Measurements from ENCODE around the gene LGALSL. TPM values are rescaled to one million over a fixed set of nuclear protein-coding genes. Genes with fewer than 3 reads are reported as not detected.
A peak's percentile ranks its signal among the peaks of the same experiment; 100 is the strongest.

The LGALSL gene
- total RNA-seq = 10 to 100 TPM in 5 of 9 donors, 1 to 10 TPM in 4; 6.4 to 31.6 (median 11.8) TPM
- polyA plus RNA-seq = 1 to 10 TPM; 5.6 to 8.2 TPM
- long read RNA-seq, donor 1, transcript LGALSL-201 (5 exons, 3,926 nt) = major isoform, 15 of 17 reads
- long read RNA-seq, donor 1, partial matches to known transcripts = 2 of 17 reads
- long read RNA-seq, donor 1, other reads (novel, unspliced or antisense) = 0 of 17 reads
- long read RNA-seq, donor 2, partial matches to known transcripts = 2 of 9 reads
- long read RNA-seq, donor 2, other reads (novel, unspliced or antisense) = 3 of 9 reads
- long read RNA-seq, donor 3, transcript LGALSL-201 (5 exons, 3,926 nt) = major isoform, 5 of 6 reads
- long read RNA-seq, donor 3, partial matches to known transcripts = 0 of 6 reads
- long read RNA-seq, donor 3, other reads (novel, unspliced or antisense) = 1 of 6 reads

- Histone ChIP-seq H3K27me3 (peaks cover 0 to 11% (median 0%) of the 10 kb centered on the region in 9 donors), H3K4me1 (peaks cover 0 to 38% (median 18%) of the 10 kb centered on the region in 12 donors), H3K4me3 (peak within 1 kb of the TSS; percentile 74 to 93 (median 80)), H3K9me3 (no peaks in the 10 kb centered on the region), H3K36me3 (peaks cover 0 to 30% (median 21%) of the 10 kb centered on the region in 9 donors), H3K27ac (peak within 1 kb of the TSS; percentile 87 to 98 (median 94))
- intact Hi-C loops (cut with DNase I) = loop anchor here in 7 of 10 donors (1.0 to 10.0 kb wide), 6 partner anchors 33 to 119 kb away; no protein-coding TSS in a partner anchor
- ATAC-seq (peak; percentile 68 to 91 (median 89)), DNase-seq (peak; percentile 81 to 89 (median 82))
- TF ChIP-seq, protein P1, sequence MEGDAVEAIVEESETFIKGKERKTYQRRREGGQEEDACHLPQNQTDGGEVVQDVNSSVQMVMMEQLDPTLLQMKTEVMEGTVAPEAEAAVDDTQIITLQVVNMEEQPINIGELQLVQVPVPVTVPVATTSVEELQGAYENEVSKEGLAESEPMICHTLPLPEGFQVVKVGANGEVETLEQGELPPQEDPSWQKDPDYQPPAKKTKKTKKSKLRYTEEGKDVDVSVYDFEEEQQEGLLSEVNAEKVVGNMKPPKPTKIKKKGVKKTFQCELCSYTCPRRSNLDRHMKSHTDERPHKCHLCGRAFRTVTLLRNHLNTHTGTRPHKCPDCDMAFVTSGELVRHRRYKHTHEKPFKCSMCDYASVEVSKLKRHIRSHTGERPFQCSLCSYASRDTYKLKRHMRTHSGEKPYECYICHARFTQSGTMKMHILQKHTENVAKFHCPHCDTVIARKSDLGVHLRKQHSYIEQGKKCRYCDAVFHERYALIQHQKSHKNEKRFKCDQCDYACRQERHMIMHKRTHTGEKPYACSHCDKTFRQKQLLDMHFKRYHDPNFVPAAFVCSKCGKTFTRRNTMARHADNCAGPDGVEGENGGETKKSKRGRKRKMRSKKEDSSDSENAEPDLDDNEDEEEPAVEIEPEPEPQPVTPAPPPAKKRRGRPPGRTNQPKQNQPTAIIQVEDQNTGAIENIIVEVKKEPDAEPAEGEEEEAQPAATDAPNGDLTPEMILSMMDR (IDR thresholded peaks at IDR 0.05) = no peak
- peak in 1 of 2 donors; percentile 70 for TF ChIP-seq POLR2A (IDR thresholded peaks at IDR 0.05)
- whole genome bisulfite sequencing, 4 donors = 0 to 1% (median 1%) methylated on average over 14 to 52 of the region's 52 CpGs
Observed at GRCh38 chr2:64453770-64454385, at the start of gene LGALSL. Gene LGALSL, plus strand, starts transcription at chr2:64454162. Its CDS starts 384 bp downstream, at chr2:64454546.

- Histone ChIP-seq H3K27ac (peak overlapping the region; percentile 71 to 97 (median 86)), H3K27me3 (no peaks in the 10 kb centered on the region), H3K4me3 (peak overlapping the region in 3 of 12 donors; percentile 2 to 6 (median 2)), H3K36me3 (no peaks in the 10 kb centered on the region), H3K9me3 (no peaks in the 10 kb centered on the region), H3K4me1 (peaks cover 8 to 49% (median 36%) of the 10 kb centered on the region in 12 donors)
- 38 to 59% (median 45%) methylated on average over 9 of the region's 9 CpGs for WGBS, 4 donors
- intact Hi-C loops (cut with DNase I) = loop anchor here in 7 of 10 donors (1.0 to 10.0 kb wide), 9 partner anchors 43 to 83 kb away; partner anchors contain the start of gene LGALSL (in 5 of the 7)
- ATAC-seq (peak in 3 of 4 donors; percentile 8 to 29 (median 16)), DNase-seq (peak in 4 of 5 donors; percentile 42 to 62 (median 48))
- TF ChIP-seq POLR2A (IDR thresholded peaks at IDR 0.05) = no peak
- TF ChIP-seq, protein P1 (IDR thresholded peaks at IDR 0.05) = no peak
Observed at GRCh38 chr2:64404743-64405142, 49.2 kb upstream of the LGALSL start.

DNA sequence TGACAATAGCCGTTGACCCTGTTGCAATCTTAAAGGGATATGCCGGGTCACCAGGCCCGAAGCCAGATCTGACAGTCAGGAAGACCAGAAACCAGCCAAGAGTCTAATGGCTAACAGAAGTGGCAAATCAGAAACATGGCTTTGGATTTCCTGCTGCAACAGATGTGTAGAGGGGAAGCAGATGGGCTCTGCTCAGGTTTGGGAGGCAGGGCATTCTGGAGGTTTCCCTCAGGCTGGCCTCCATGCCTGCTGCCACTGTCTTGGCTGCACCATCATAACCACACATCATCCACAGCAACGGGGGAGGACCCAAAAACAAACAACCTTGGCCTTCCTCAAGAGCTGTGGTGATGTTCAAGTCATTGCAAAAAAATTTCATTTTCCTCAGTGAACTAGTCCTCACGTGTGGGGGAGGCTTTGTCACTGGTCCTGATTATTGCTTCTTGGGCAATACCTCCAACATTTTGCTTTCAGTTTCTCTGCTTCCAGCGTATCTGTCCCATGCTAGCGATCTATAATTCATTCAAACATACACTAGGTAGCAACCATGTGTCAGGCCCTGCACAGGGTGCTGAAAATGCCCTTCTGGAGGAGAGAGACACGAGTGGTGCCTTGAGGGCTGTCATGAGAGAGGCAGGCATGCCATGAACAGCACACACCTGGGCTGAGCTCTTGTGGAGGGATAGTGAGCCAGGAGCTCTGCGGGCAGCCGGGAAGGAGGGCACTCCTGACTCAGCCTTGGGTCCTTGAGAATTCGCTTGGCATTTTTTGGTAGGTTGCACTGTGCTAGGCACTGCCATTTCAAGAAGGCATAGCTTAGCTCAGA lies 48.2 kb upstream of the LGALSL start:
- ATAC-seq = no peak
- intact Hi-C loops (cut with DNase I) = loop anchor here in 5 of 10 donors (2.0 to 10.0 kb wide), 5 partner anchors 42 to 79 kb away; partner anchors contain the start of gene LGALSL (in 3 of the 5)
- Histone ChIP-seq H3K36me3 (no peaks in the 10 kb centered on the region), H3K4me3 (no peak overlapping the region), H3K27me3 (no peaks in the 10 kb centered on the region), H3K4me1 (peaks cover 8 to 48% (median 36%) of the 10 kb centered on the region in 12 donors), H3K27ac (peak overlapping the region in 11 of 12 donors; percentile 18 to 91 (median 84)), H3K9me3 (no peaks in the 10 kb centered on the region)
- peak in 1 of 5 donors; percentile 38 for DNase-seq
- TF ChIP-seq POLR2A (IDR thresholded peaks at IDR 0.05) = no peak
- TF ChIP-seq, protein P1 (IDR thresholded peaks at IDR 0.05) = no peak
- WGBS, 4 donors = 60 to 76% (median 70%) methylated on average over 9 to 11 of the region's 11 CpGs
